ENCODE measurements around the gene CST11.

Gene CST11

DNA sequence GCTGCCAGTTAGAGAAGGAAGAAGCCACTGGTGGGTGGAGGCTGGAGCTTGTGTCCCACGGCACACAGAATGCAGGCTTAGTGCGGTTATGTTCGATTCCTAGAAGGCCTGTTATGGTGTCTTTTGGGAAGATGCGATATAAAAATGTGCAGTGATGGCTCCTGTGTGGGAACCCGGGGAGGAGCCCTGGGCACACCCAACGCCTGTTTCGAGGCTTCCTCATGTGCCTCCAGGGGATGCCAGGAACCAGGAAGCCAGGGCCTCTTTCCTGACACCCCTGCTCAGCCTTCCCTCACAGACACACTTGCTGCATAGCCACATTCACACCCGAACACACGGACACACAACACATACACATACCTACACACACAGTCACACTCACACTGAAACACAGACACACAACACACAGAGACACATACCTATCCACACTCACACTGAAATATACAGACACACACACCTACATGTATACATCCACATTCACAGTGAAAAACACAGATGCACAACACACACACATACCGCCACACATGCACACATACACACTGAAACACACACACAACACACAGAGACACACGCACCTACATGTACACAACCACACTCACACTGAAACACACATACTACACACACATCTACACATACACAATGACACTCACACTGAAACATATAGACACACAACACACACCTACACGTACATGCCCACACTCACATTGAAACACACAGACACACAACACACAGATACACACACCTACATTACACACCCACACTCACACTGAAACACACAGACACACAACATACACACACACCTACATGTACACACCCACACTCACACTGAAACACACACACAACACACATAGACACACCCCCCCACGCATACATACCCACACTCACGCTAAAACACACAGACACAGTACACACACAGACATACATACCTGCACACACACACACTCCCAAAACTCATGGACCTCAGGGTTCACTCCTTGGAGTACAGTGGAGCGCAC, 1.2 kb upstream of the CST11 start:
- no peaks in the 10 kb centered on the region for H3K27me3 ChIP-seq (ENCODE audit: insufficient read depth, low read length, poor library complexity, severe bottlenecking)
- no peaks in the 10 kb centered on the region for H4K20me1 ChIP-seq (ENCODE audit: insufficient read depth, low read length, poor library complexity, severe bottlenecking)
- H3K79me2 ChIP-seq (ENCODE audit: insufficient read depth, low read length), result no peaks in the 10 kb centered on the region
- H3K4me2 ChIP-seq (ENCODE audit: low read depth, low read length, poor library complexity, severe bottlenecking), result no peak overlapping the region
- no peaks in the 10 kb centered on the region for H3K36me3 ChIP-seq (ENCODE audit: insufficient read depth, low read length)
- no peaks in the 10 kb centered on the region for H3F3A ChIP-seq (ENCODE audit: low read depth)
- no peak for TF ChIP-seq EZH2phosphoT487 (IDR thresholded peaks at IDR 0.05; ENCODE audit: borderline replicate concordance)
- TF ChIP-seq, protein P1, sequence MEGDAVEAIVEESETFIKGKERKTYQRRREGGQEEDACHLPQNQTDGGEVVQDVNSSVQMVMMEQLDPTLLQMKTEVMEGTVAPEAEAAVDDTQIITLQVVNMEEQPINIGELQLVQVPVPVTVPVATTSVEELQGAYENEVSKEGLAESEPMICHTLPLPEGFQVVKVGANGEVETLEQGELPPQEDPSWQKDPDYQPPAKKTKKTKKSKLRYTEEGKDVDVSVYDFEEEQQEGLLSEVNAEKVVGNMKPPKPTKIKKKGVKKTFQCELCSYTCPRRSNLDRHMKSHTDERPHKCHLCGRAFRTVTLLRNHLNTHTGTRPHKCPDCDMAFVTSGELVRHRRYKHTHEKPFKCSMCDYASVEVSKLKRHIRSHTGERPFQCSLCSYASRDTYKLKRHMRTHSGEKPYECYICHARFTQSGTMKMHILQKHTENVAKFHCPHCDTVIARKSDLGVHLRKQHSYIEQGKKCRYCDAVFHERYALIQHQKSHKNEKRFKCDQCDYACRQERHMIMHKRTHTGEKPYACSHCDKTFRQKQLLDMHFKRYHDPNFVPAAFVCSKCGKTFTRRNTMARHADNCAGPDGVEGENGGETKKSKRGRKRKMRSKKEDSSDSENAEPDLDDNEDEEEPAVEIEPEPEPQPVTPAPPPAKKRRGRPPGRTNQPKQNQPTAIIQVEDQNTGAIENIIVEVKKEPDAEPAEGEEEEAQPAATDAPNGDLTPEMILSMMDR (conservative IDR thresholded peaks at IDR 0.05; ENCODE audit: low read length), result no peak
- H2AFZ ChIP-seq (ENCODE audit: low read length), result no peak overlapping the region
- H3K9ac ChIP-seq (ENCODE audit: low read depth, low read length, poor library complexity, severe bottlenecking), result no peak overlapping the region
- no peaks in the 10 kb centered on the region for H3K9me2 ChIP-seq (replicated peaks; ENCODE audit: low read depth, low read length)
- H3K4me1 ChIP-seq (ENCODE audit: insufficient read depth, low read length, poor library complexity, severe bottlenecking), result peaks cover 24% of the 10 kb centered on the region
- H3K4me3 ChIP-seq (ENCODE audit: low read length, poor library complexity, severe bottlenecking), result no peak overlapping the region
- no peaks in the 10 kb centered on the region for H3K9me3 ChIP-seq (ENCODE audit: insufficient read depth, low read depth, low read length)

DNA sequence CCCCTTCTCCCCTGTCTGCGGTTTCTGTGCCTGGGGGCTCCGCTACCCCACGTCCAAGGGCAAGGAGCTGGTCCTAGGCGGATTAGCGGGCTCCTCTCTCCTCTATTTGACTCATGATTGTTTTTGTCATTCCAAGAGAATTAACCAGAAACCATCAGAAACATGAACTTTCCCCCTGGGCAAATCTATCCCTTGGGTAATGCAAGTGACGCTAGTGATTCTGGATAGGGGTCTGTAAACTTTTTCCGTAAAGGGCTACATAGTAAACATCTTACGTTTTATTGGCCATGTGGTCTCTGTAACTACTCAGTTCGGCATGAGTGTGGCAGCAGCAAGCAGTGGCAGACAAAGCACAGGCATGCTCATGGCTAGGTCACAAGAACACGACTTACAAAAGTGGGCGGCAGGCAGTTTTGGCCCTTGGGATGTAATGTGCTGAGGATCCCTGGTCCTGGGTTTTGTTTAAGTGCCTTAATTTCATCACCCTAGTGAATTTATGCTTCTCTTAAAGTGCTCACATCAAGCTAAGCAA, 654 bp downstream of the CST11 start:
- Histone ChIP-seq H2AFZ (ENCODE audit: low read length) (no peak overlapping the region), H3K36me3 (ENCODE audit: insufficient read depth, low read length) (no peaks in the 10 kb centered on the region), H4K20me1 (ENCODE audit: insufficient read depth, low read length, poor library complexity, severe bottlenecking) (no peaks in the 10 kb centered on the region), H3K9ac (ENCODE audit: low read depth, low read length, poor library complexity, severe bottlenecking) (no peak overlapping the region), H3K4me2 (ENCODE audit: low read depth, low read length, poor library complexity, severe bottlenecking) (no peak overlapping the region), H3K9me3 (ENCODE audit: insufficient read depth, low read depth, low read length) (no peaks in the 10 kb centered on the region), H3K4me1 (ENCODE audit: insufficient read depth, low read length, poor library complexity, severe bottlenecking) (peaks cover 21% of the 10 kb centered on the region), H3K27me3 (ENCODE audit: insufficient read depth, low read length, poor library complexity, severe bottlenecking) (no peaks in the 10 kb centered on the region), H3K4me3 (ENCODE audit: low read length, poor library complexity, severe bottlenecking) (no peak overlapping the region), H3K79me2 (ENCODE audit: insufficient read depth, low read length) (no peaks in the 10 kb centered on the region), H3K9me2 (replicated peaks; ENCODE audit: low read depth, low read length) (no peaks in the 10 kb centered on the region), H3F3A (ENCODE audit: low read depth) (no peaks in the 10 kb centered on the region)
- TF ChIP-seq EZH2phosphoT487 (IDR thresholded peaks at IDR 0.05; ENCODE audit: borderline replicate concordance), result no peak

DNA sequence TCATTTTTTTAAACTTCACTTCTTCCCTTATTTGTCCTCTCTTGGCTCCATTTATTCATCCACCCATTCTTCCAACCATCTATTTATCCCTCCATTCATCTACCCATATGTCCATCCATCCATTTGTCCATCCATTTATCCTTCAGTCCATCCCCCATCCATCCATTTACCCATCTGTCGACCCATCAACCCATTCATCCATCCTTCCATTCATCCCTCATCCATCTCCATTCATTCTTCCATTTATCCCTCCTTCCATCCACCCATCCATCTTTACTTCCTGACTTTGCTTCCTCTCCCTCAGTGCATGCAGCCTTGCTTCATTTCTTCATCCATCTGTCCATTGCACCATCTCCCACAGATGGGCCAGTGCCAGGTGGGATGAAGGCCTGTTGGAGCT, 1.8 kb downstream of the CST11 start:
- H3K9ac ChIP-seq (ENCODE audit: low read depth, low read length, poor library complexity, severe bottlenecking), result no peak overlapping the region
- peaks cover 10% of the 10 kb centered on the region for H3K4me1 ChIP-seq (ENCODE audit: insufficient read depth, low read length, poor library complexity, severe bottlenecking)
- H3F3A ChIP-seq (ENCODE audit: low read depth), result no peaks in the 10 kb centered on the region
- no peak overlapping the region for H3K4me2 ChIP-seq (ENCODE audit: low read depth, low read length, poor library complexity, severe bottlenecking)
- no peak overlapping the region for H2AFZ ChIP-seq (ENCODE audit: low read length)
- H3K4me3 ChIP-seq (ENCODE audit: low read length, poor library complexity, severe bottlenecking), result no peak overlapping the region
- H3K36me3 ChIP-seq (ENCODE audit: insufficient read depth, low read length), result no peaks in the 10 kb centered on the region
- no peaks in the 10 kb centered on the region for H3K9me2 ChIP-seq (replicated peaks; ENCODE audit: low read depth, low read length)
- H4K20me1 ChIP-seq (ENCODE audit: insufficient read depth, low read length, poor library complexity, severe bottlenecking), result no peaks in the 10 kb centered on the region
- TF ChIP-seq EZH2phosphoT487 (IDR thresholded peaks at IDR 0.05; ENCODE audit: borderline replicate concordance), result no peak
- no peaks in the 10 kb centered on the region for H3K9me3 ChIP-seq (ENCODE audit: insufficient read depth, low read depth, low read length)
- H3K79me2 ChIP-seq (ENCODE audit: insufficient read depth, low read length), result no peaks in the 10 kb centered on the region
- no peaks in the 10 kb centered on the region for H3K27me3 ChIP-seq (ENCODE audit: insufficient read depth, low read length, poor library complexity, severe bottlenecking)

DNA sequence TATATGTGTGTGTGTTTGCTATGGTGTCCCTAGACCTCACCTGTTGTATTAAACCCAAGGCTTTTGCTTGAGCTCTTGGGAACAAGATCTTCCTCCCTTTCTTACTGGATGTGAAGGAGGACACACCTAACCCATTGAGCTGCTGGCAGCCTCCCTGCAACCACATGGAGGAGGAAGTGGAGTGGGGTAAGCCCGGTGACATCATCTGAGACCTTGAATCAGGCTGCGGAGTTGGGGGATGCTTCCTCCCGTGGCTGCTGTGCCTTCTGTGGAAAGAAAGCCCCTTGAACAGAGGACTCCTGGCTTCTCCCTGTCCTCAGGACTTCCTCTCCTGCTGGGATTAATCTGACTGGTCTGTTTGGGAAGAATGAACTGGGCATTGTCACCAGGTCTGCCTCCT, 3.3 kb downstream of the CST11 start:
- no peaks in the 10 kb centered on the region for H3K9me3 ChIP-seq (ENCODE audit: insufficient read depth, low read depth, low read length)
- H3K4me3 ChIP-seq (ENCODE audit: low read length, poor library complexity, severe bottlenecking), result no peak overlapping the region
- no peak overlapping the region for H3K4me2 ChIP-seq (ENCODE audit: low read depth, low read length, poor library complexity, severe bottlenecking)
- TF ChIP-seq EZH2phosphoT487 (IDR thresholded peaks at IDR 0.05; ENCODE audit: borderline replicate concordance), result no peak
- TF ChIP-seq, protein P1 (conservative IDR thresholded peaks at IDR 0.05; ENCODE audit: low read length), result no peak
- no peaks in the 10 kb centered on the region for H3K9me2 ChIP-seq (replicated peaks; ENCODE audit: low read depth, low read length)
- no peaks in the 10 kb centered on the region for H3F3A ChIP-seq (ENCODE audit: low read depth)
- no peaks in the 10 kb centered on the region for H3K27me3 ChIP-seq (ENCODE audit: insufficient read depth, low read length, poor library complexity, severe bottlenecking)
- no peaks in the 10 kb centered on the region for H4K20me1 ChIP-seq (ENCODE audit: insufficient read depth, low read length, poor library complexity, severe bottlenecking)
- H3K36me3 ChIP-seq (ENCODE audit: insufficient read depth, low read length), result no peaks in the 10 kb centered on the region
- peaks cover 4% of the 10 kb centered on the region for H3K4me1 ChIP-seq (ENCODE audit: insufficient read depth, low read length, poor library complexity, severe bottlenecking)
- H2AFZ ChIP-seq (ENCODE audit: low read length), result peak overlapping the region; percentile 8; the same call in 1 of the 2 replicates
- H3K9ac ChIP-seq (ENCODE audit: low read depth, low read length, poor library complexity, severe bottlenecking), result no peak overlapping the region
- H3K79me2 ChIP-seq (ENCODE audit: insufficient read depth, low read length), result no peaks in the 10 kb centered on the region
